A673 (cell line): Measurements from ENCODE around the gene BEAN1. TPM values are rescaled to one million over a fixed set of nuclear protein-coding genes. Genes with fewer than 3 reads are reported as not detected.

Source experiments
- BruUV-seq: library from RNA; stranded (reverse); fragments of 400-500 nt; replicated peaks from 2 replicates; lab custom pipeline; 2021; lab: Mats Ljungman, UMichigan
- CTCF ChIA-PET: fragments of 300-600 bp; sonication (Branson Sonifier 250); formaldehyde crosslinking; loops from one replicate; lab custom pipeline; 2022; ENCODE audit warnings: antibody characterized with exemption; lab: Charles Lee
- POLR2A ChIA-PET: fragments of 300-600 bp; sonication (Branson Sonifier 250); formaldehyde crosslinking; loops from one replicate; lab custom pipeline; 2022; ENCODE audit warnings: antibody characterized with exemption; ENCODE audit not compliant: low non-redundant PET; lab: Charles Lee
- DNase-seq: peaks from one replicate; pipeline ENCODE4 v3.0.0-alpha.2; 2015; ENCODE audit warnings: low spot score
- H3K27ac ChIP-seq: fragments of 200-600 bp; sonication (generic); 2 replicates; pipeline ENCODE4 v1.5.1; 2016; ENCODE audit warnings: mixed run types, low read depth, mild to moderate bottlenecking, mixed read lengths, antibody characterized with exemption, low read length; ENCODE audit not compliant: poor library complexity, severe bottlenecking
- H3K27me3 ChIP-seq: fragments of 200-600 bp; sonication (generic); replicated peaks from 2 replicates; pipeline ENCODE4 v1.6.1; 2017; ENCODE audit warnings: mixed run types, low read depth, mild to moderate bottlenecking, mixed read lengths, antibody characterized with exemption, low read length; ENCODE audit not compliant: insufficient read depth, poor library complexity
- H3K36me3 ChIP-seq: fragments of 200-600 bp; sonication (generic); 2 replicates; pipeline ENCODE4 v1.6.1; 2016; ENCODE audit warnings: mixed run types, mild to moderate bottlenecking, mixed read lengths, antibody characterized with exemption, low read length; ENCODE audit not compliant: insufficient read depth, poor library complexity, severe bottlenecking
- H3K4me1 ChIP-seq: fragments of 200-600 bp; sonication (generic); 2 replicates; pipeline ENCODE4 v1.6.1; 2017; ENCODE audit warnings: mixed run types, mild to moderate bottlenecking, mixed read lengths, antibody characterized with exemption, low read length; ENCODE audit not compliant: insufficient read depth, poor library complexity, severe bottlenecking
- H3K4me3 ChIP-seq: fragments of 200-600 bp; sonication (generic); 2 replicates; pipeline ENCODE4 v1.5.1; 2016; ENCODE audit warnings: low read depth, mixed run types, mild to moderate bottlenecking, mixed read lengths, low read length; ENCODE audit not compliant: poor library complexity, severe bottlenecking
- H3K9me3 ChIP-seq: fragments of 200-600 bp; sonication (generic); 2 replicates; pipeline ENCODE4 v1.6.1; 2016; ENCODE audit warnings: mixed run types, low read depth, mild to moderate bottlenecking, mixed read lengths, antibody characterized with exemption, low read length; ENCODE audit not compliant: poor library complexity, severe bottlenecking
- EZH2 ChIP-seq: fragments of 200-600 bp; sonication (generic); IDR thresholded peaks from 2 replicates; pipeline ENCODE4 v1.6.1; 2017; ENCODE audit warnings: borderline replicate concordance, low read depth, mild to moderate bottlenecking, mixed read lengths, antibody characterized with exemption, low read length; ENCODE audit not compliant: poor library complexity, severe bottlenecking
- intact Hi-C: fragments of 100-400 bp; cut with micrococcal nuclease; formaldehyde crosslinking; loops from one replicate; pipeline ENCODE4 v1.10.0; 2022; ENCODE audit not compliant: unreplicated experiment
- total RNA-seq: library from RNA; stranded (reverse); gene quantifications from 2 replicates; pipeline ENCODE4 v1.2.3, GENCODE V29; 2021
- TF ChIP-seq, protein P1 (sequence below): fragments of 300-800, 200-600 bp; sonication (generic); conservative IDR thresholded peaks from 2 replicates; pipeline ENCODE4 v1.5.1; 2017; ENCODE audit warnings: low read depth, mild to moderate bottlenecking, antibody characterized with exemption, low read length, moderate library complexity, mixed read lengths

Gene BEAN1
- total RNA-seq, 1 experiment from 2014 or later, result not detected

DNA sequence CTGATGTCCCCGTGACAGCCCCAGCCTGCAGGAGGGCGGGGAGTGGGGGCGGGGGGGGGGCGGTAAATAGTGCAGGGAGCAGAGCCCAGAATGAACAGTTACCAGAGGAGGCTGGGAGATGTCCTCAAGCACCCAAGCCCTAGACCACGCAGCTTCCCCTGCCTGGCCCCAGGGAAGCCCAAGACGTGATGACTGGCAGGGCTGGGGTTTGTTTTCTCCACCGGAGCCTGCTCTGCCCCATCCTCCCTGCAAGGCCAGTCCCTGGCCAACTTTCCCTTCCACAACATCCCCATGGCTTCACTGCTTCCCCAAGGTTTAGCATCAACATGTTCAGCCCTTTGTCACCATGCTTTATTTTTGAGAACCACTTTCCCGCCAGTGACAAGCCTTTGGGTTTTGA lies 1.4 kb upstream of the BEAN1 start:
- no peaks in the 10 kb centered on the region for H3K9me3 ChIP-seq
- intact Hi-C loops, result no loop called here
- H3K4me3 ChIP-seq, result no peak overlapping the region
- CTCF ChIA-PET, result no interaction called here
- no peaks in the 10 kb centered on the region for H3K36me3 ChIP-seq
- H3K4me1 ChIP-seq, result no peaks in the 10 kb centered on the region
- no TSS peak for BruUV-seq
- no peak for TF ChIP-seq EZH2
- TF ChIP-seq, protein P1, sequence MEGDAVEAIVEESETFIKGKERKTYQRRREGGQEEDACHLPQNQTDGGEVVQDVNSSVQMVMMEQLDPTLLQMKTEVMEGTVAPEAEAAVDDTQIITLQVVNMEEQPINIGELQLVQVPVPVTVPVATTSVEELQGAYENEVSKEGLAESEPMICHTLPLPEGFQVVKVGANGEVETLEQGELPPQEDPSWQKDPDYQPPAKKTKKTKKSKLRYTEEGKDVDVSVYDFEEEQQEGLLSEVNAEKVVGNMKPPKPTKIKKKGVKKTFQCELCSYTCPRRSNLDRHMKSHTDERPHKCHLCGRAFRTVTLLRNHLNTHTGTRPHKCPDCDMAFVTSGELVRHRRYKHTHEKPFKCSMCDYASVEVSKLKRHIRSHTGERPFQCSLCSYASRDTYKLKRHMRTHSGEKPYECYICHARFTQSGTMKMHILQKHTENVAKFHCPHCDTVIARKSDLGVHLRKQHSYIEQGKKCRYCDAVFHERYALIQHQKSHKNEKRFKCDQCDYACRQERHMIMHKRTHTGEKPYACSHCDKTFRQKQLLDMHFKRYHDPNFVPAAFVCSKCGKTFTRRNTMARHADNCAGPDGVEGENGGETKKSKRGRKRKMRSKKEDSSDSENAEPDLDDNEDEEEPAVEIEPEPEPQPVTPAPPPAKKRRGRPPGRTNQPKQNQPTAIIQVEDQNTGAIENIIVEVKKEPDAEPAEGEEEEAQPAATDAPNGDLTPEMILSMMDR, result no peak
- H3K27ac ChIP-seq, result no peak overlapping the region
- DNase-seq, result no peak
- H3K27me3 ChIP-seq, result peaks cover 62% of the 10 kb centered on the region
- POLR2A ChIA-PET, result no interaction called here

DNA sequence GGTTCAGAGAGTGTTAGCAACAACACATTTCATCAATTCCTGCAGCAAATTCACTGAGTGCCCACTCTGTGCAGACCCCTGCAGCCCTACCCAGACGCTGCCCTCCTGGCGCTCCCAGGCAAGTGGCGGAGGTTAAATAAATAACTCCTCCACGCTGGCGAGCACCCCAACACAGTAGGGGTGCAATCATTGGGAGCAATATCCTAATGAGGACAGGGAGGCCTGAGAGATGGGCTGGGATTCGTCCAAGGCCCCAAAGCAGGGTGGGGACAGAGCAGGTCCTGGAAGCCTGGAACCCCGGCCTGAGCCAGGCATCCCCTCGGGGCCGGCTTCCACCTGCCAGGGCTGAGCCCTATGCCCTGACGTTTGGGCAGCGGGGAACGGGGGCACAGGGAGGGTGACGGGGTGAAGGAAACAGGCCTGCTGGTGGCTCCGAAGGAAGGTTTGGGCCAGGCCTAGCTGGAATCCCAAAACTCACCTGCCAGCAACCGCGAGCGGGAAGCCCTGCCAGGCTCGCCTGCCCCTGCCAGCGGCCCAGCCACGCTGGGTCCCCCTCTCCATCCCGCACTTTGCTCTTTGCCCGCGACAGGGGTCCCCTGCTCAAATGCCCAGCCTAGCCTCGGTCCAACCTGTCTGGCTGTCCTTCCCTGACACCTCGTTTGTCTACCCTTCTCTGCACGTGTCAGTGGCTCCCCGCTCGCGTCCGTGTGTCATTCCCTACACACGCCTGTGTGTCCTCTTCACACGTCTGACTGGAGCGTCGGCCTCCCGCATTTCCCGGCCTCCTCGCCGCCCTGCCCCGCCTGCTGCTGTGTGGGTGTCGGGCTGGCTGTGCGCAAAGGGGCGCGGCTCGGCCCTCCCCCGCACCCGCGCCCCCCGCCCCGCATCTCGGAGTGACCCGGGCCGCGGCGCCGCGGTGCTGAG lies 721 bp upstream of the BEAN1 start:
- TF ChIP-seq, protein P1, result no peak
- Histone ChIP-seq H3K9me3 (no peaks in the 10 kb centered on the region), H3K36me3 (no peaks in the 10 kb centered on the region), H3K4me3 (peak overlapping the region; percentile 26), H3K27me3 (peaks cover 69% of the 10 kb centered on the region), H3K4me1 (no peaks in the 10 kb centered on the region), H3K27ac (no peak overlapping the region)
- ChIA-PET CTCF (no interaction called here), POLR2A (no interaction called here)
- no peak for DNase-seq
- no TSS peak for BruUV-seq
- intact Hi-C loops, result no loop called here

DNA sequence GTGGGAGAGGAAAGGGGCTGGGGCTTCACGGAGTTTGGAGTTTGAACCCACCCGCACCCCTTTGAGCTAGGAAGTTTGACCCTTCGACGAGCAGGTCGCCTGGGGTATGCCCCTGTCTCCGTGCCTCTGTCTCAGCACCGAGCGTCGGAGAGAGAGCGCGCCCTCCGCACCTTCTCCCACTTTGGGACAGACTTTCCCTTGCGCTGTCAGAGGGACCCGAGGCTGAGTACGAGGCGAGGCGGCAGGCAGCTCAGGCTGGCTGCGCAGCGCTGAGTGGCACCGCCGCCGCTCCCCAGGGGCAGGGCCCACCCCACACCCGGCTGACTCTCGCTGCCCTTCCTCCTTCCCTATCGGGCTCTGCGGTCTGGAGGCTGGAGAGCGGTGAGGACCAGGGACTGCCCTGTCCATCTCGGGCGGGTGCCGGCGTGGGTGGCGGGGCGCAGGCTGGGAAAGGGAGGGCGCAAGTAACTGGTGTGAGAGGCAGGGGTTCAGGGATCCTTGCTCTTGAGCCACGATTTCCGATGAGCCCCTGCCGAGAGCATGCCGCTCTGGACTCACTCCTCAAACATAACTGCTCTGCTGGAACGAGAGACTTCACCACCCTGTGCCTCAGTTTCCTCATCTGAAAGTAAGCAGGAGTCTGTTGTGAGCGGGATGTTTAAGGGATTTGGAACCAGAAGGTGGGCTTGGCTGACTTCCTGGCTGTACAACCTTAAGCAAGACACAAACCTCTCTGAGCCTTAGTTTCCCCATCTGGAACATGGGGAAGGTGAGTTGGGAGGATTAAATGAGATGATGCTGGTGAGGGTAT lies 981 bp downstream of the BEAN1 start:
- H3K36me3 ChIP-seq, result no peaks in the 10 kb centered on the region
- H3K4me1 ChIP-seq, result no peaks in the 10 kb centered on the region
- no TSS peak for BruUV-seq
- H3K4me3 ChIP-seq, result peak overlapping the region; percentile 21
- TF ChIP-seq, protein P1, result no peak
- TF ChIP-seq EZH2, result peak; percentile 97
- peaks cover 83% of the 10 kb centered on the region for H3K27me3 ChIP-seq
- H3K9me3 ChIP-seq, result no peaks in the 10 kb centered on the region
- intact Hi-C loops, result no loop called here
- DNase-seq, result no peak
- CTCF ChIA-PET, result no interaction called here
- no peak overlapping the region for H3K27ac ChIP-seq
- POLR2A ChIA-PET, result no interaction called here
